HCT116 (cell line): ENCODE measurements around the gene IPO11.

ENCODE experiments used
- ATF3 ChIP-seq: IDR thresholded peaks from 2 replicates; pipeline ENCODE4 v1.6.1; 2012
- CBX3 ChIP-seq: IDR thresholded peaks from 2 replicates; pipeline ENCODE4 v1.6.1; 2012; ENCODE audit warnings: low read depth
- CTCF ChIP-seq, 3 experiments: fragments of 200-600 bp in 1 of 3; sonication (generic) in 1 of 3; IDR thresholded peaks in 2 of 3; conservative IDR thresholded peaks in 1 of 3; 2 replicates each; pipeline ENCODE4 v1.5.1; 2012 to 2017; ENCODE audit warnings: low read depth in 2 of 3, low read length in 2 of 3, antibody characterized with exemption in 1 of 3, borderline replicate concordance in 1 of 3, control low read depth in 1 of 3, mild to moderate bottlenecking in 1 of 3, mixed read lengths in 1 of 3, mixed run types in 1 of 3, moderate library complexity in 1 of 3; ENCODE audit not compliant: insufficient read depth in 1 of 3
- EGR1 ChIP-seq: IDR thresholded peaks from 2 replicates; pipeline ENCODE4 v1.6.1; 2012; ENCODE audit warnings: low read depth
- EZH2 ChIP-seq: fragments of 200-600 bp; sonication (generic); IDR thresholded peaks from 2 replicates; pipeline ENCODE4 v1.6.1; 2017; ENCODE audit warnings: antibody characterized with exemption, mixed run types
- FOSL1 ChIP-seq: IDR thresholded peaks from 2 replicates; pipeline ENCODE4 v1.6.1; 2012; ENCODE audit warnings: low read depth
- MAX ChIP-seq: IDR thresholded peaks from 2 replicates; pipeline ENCODE4 v1.6.1; 2012
- POLR2A ChIP-seq: IDR thresholded peaks from 2 replicates; pipeline ENCODE4 v1.7.0; 2011; ENCODE audit warnings: borderline replicate concordance; ENCODE audit not compliant: insufficient read depth, insufficient read length; ENCODE audit errors: extremely low read depth
- YY1 ChIP-seq: IDR thresholded peaks from 2 replicates; pipeline ENCODE4 v1.6.1; 2011; ENCODE audit warnings: low read length, low read depth, moderate library complexity, mild to moderate bottlenecking; ENCODE audit not compliant: insufficient replicate concordance; ENCODE audit errors: extremely low read depth

DNA sequence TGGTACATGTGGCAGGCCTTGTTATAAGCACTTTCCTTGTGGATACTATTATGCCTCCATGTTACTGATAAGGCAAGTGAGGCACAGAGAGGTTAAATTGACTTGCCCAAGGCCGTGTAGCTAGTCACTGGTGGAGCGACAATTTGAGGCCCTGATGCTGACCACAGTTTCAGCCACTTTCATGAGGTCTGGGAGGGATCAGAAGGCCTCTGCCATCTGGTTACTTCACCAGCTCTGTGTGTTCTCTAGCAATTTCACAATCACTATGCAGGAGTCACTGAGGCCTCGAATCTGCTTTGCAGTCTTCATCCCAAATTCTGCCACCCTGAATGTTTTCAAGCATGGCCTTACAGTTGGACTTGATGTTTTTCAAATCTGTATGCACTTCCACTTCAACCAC, 175.2 kb downstream of the IPO11 start:
- TF ChIP-seq CTCF (IDR thresholded peaks at IDR 0.05 in 2 of 3, conservative IDR thresholded peaks at IDR 0.05 in 1 of 3; ENCODE audit: borderline replicate concordance in 1 of 3, insufficient read depth in 1 of 3, low read depth in 2 of 3, low read length in 2 of 3) (no peak), MAX (no peak), EZH2 (no peak), EGR1 (no peak), YY1 (no peak), CBX3 (no peak), ATF3 (no peak), POLR2A (no peak), FOSL1 (no peak)
